SK-N-SH (cell line): Measurements from ENCODE around the gene ADCK1. TPM values are rescaled to one million over a fixed set of nuclear protein-coding genes. Genes with fewer than 3 reads are reported as not detected.
"Not testable (repeated sequence)": the region's sequence is repeated elsewhere in the genome, so short reads cannot be mapped to it uniquely, and the experiment has no call there.

Experiments
- CTCF ChIA-PET: fragments of 300-600, 350-600 bp; formaldehyde crosslinking; extraction: SDS; loops from one replicate; lab custom pipeline; 2021; lab: Yijun Ruan, JAX
- POLR2A ChIA-PET: fragments of 350-600 bp; sonication (Branson Sonifier 250); formaldehyde crosslinking; extraction: SDS; loops from one replicate; lab custom pipeline; 2020; ENCODE audit warnings: antibody characterized with exemption, inconsistent platforms; lab: Yijun Ruan, JAX
- DNase-seq: peaks from one replicate; pipeline ENCODE4 v3.0.0; 2012
- H2AFZ ChIP-seq: fragments of 200-600 bp; sonication (generic); 2 replicates; pipeline ENCODE4 v1.8.1; 2016; ENCODE audit warnings: antibody characterized with exemption, mild to moderate bottlenecking, low read depth
- H3F3A ChIP-seq: fragments of 200-600 bp; sonication (generic); replicated peaks from 2 replicates; pipeline ENCODE3; 2016; ENCODE audit warnings: antibody characterized with exemption, mild to moderate bottlenecking; ENCODE audit not compliant: insufficient read depth
- H3K27ac ChIP-seq, 2 experiments: fragments of 200-500 bp in 1 of 2; fragments of 200-600 bp in 1 of 2; sonication (Bioruptor generic) in 1 of 2; sonication (generic), shearing (Covaris generic) in 1 of 2; 2 replicates each; pipeline versions ENCODE4 v1.5.1 to v1.6.1; 2014 to 2016; ENCODE audit warnings: low read depth in 2 of 2, inconsistent platforms in 1 of 2, low read length in 1 of 2, mild to moderate bottlenecking in 1 of 2, mixed read lengths in 1 of 2
- H3K27me3 ChIP-seq: fragments of 200-600 bp; sonication (generic), shearing (Covaris generic); 2 replicates; pipeline ENCODE4 v1.6.1; 2016; ENCODE audit warnings: mixed run types; ENCODE audit not compliant: insufficient read depth
- H3K36me3 ChIP-seq, 2 experiments: fragments of 200-500 bp in 1 of 2; fragments of 200-600 bp in 1 of 2; sonication (Bioruptor generic) in 1 of 2; sonication (generic) in 1 of 2; replicated peaks in 1 of 2; 2 replicates each; pipeline versions ENCODE3 to v1.5.1; 2014 to 2016; ENCODE audit warnings: low read length in 1 of 2, mild to moderate bottlenecking in 1 of 2; ENCODE audit not compliant: insufficient read depth in 2 of 2, control insufficient read depth in 1 of 2
- H3K4me1 ChIP-seq, 2 experiments: fragments of 200-500 bp in 1 of 2; fragments of 200-600 bp in 1 of 2; sonication (Bioruptor generic) in 1 of 2; sonication (generic), shearing (Covaris generic) in 1 of 2; 2 replicates each; pipeline versions ENCODE4 v1.5.1 to v1.6.1; 2014 to 2016; ENCODE audit warnings: low read depth in 1 of 2, low read length in 1 of 2, mixed run types in 1 of 2; ENCODE audit not compliant: insufficient read depth in 2 of 2, control insufficient read depth in 1 of 2
- H3K4me2 ChIP-seq: fragments of 200-600 bp; sonication (generic), shearing (Covaris generic); 2 replicates; pipeline ENCODE4 v1.6.1; 2017; ENCODE audit warnings: mixed run types
- H3K4me3 ChIP-seq, 2 experiments: fragments of 200-500 bp in 1 of 2; fragments of 200-600 bp in 1 of 2; sonication (Bioruptor generic) in 1 of 2; sonication (generic), shearing (Covaris generic) in 1 of 2; 2 replicates each; pipeline versions ENCODE4 v1.5.1 to v1.8.1; 2014 to 2016; ENCODE audit warnings: low read depth in 2 of 2, inconsistent platforms in 1 of 2, low read length in 1 of 2, mild to moderate bottlenecking in 1 of 2, mixed read lengths in 1 of 2, moderate library complexity in 1 of 2
- H3K79me2 ChIP-seq: fragments of 200-600 bp; sonication (generic); 2 replicates; pipeline ENCODE4 v1.8.1; 2017; ENCODE audit warnings: mild to moderate bottlenecking; ENCODE audit not compliant: insufficient read depth
- H3K9ac ChIP-seq: fragments of 200-600 bp; sonication (generic); 2 replicates; pipeline ENCODE4 v1.6.1; 2017; ENCODE audit warnings: mixed run types
- H3K9me2 ChIP-seq: fragments of 200-600 bp; sonication (generic); 2 replicates; pipeline ENCODE4 v1.6.1; 2017; ENCODE audit warnings: mixed run types
- H3K9me3 ChIP-seq: fragments of 200-600 bp; sonication (generic); 2 replicates; pipeline ENCODE4 v1.6.1; 2017; ENCODE audit warnings: mixed run types, mild to moderate bottlenecking, moderate library complexity
- H4K20me1 ChIP-seq: fragments of 200-600 bp; sonication (generic); 2 replicates; pipeline ENCODE4 v1.6.1; 2017; ENCODE audit warnings: mild to moderate bottlenecking, mixed run types; ENCODE audit not compliant: insufficient read depth
- CTCF ChIP-seq: fragments of 200-600 bp; sonication (generic); IDR thresholded peaks from 2 replicates; pipeline ENCODE4 v1.6.1; 2017; ENCODE audit warnings: antibody characterized with exemption, mild to moderate bottlenecking, moderate library complexity
- ELF1 ChIP-seq: IDR thresholded peaks from 2 replicates; pipeline ENCODE4 v1.4.0; 2012
- EZH2phosphoT487 ChIP-seq: fragments of 200-600 bp; sonication (generic); IDR thresholded peaks from 2 replicates; pipeline ENCODE4 v1.6.1; 2017; ENCODE audit warnings: low read depth, mixed run types, mild to moderate bottlenecking, antibody characterized with exemption, moderate library complexity, borderline replicate concordance
- GABPA ChIP-seq: IDR thresholded peaks from 2 replicates; pipeline ENCODE4 v1.4.0; 2012; ENCODE audit warnings: low read depth, mild to moderate bottlenecking
- GATA2 ChIP-seq: sonication (generic); formaldehyde crosslinking; IDR thresholded peaks from 2 replicates; pipeline ENCODE4 v1.5.0; 2020; ENCODE audit warnings: mild to moderate bottlenecking, missing genetic modification reagents
- IRF3 ChIP-seq: fragments of 150-350 bp; IDR thresholded peaks from 2 replicates; pipeline ENCODE4 v1.6.1; 2016; ENCODE audit warnings: mild to moderate bottlenecking, low read depth, low read length
- JUND ChIP-seq: IDR thresholded peaks from 2 replicates; pipeline ENCODE4 v1.4.0; 2012
- MEF2A ChIP-seq: IDR thresholded peaks from 2 replicates; pipeline ENCODE4 v1.4.0; 2012; ENCODE audit warnings: low read depth, borderline replicate concordance
- POLR2AphosphoS5 ChIP-seq: IDR thresholded peaks from 2 replicates; pipeline ENCODE4 v1.6.1; 2012; ENCODE audit warnings: low read depth, low read length
- RAD21 ChIP-seq: IDR thresholded peaks from 2 replicates; pipeline ENCODE4 v1.6.1; 2012; ENCODE audit warnings: mild to moderate bottlenecking, low read length
- RCOR1 ChIP-seq: fragments of 150-350 bp; IDR thresholded peaks from 2 replicates; pipeline ENCODE4 v1.6.1; 2017; ENCODE audit warnings: antibody characterized with exemption, low read length
- RFX5 ChIP-seq: IDR thresholded peaks from 2 replicates; pipeline ENCODE4 v1.6.1; 2012; ENCODE audit warnings: mild to moderate bottlenecking, improper control_type of control experiment, low read length
- SIN3A ChIP-seq: IDR thresholded peaks from 2 replicates; pipeline ENCODE4 v1.6.1; 2012; ENCODE audit warnings: low read depth, mild to moderate bottlenecking, low read length, moderate library complexity, borderline replicate concordance
- TAF1 ChIP-seq: IDR thresholded peaks from 2 replicates; pipeline ENCODE4 v1.6.1; 2012; ENCODE audit warnings: low read depth, mild to moderate bottlenecking, low read length, moderate library complexity, borderline replicate concordance
- TCF12 ChIP-seq: IDR thresholded peaks from 2 replicates; pipeline ENCODE4 v1.4.0; 2012
- TEAD4 ChIP-seq: IDR thresholded peaks from 2 replicates; pipeline ENCODE4 v1.4.0; 2012; ENCODE audit warnings: mild to moderate bottlenecking, borderline replicate concordance; ENCODE audit not compliant: insufficient read depth
- WGBS: methylation state at CpG from one replicate; pipeline ENCODE4 v1.1.6; 2017; ENCODE audit warnings: low lambda C conversion rate; 5-methylcytosine and 5-hydroxymethylcytosine counted together
- polyA plus RNA-seq, 3 experiments: library from polyadenylated mRNA; depleted of rRNA; stranded (reverse); fragments of >200 nt; gene quantifications; 2 replicates each; pipeline ENCODE4 v1.2.3, GENCODE V29; 2012
- TF ChIP-seq, protein P1 (sequence below): IDR thresholded peaks from 2 replicates; pipeline ENCODE4 v1.4.0; 2012; ENCODE audit warnings: low read depth, borderline replicate concordance
- TF ChIP-seq, protein P2 (sequence below): IDR thresholded peaks from 2 replicates; pipeline ENCODE4 v1.4.0; 2012; ENCODE audit warnings: low read depth

Gene ADCK1
- polyA plus RNA-seq, 1 of the 3 experiments (the other 2 are of a cell fraction) = 11.4 TPM

DNA sequence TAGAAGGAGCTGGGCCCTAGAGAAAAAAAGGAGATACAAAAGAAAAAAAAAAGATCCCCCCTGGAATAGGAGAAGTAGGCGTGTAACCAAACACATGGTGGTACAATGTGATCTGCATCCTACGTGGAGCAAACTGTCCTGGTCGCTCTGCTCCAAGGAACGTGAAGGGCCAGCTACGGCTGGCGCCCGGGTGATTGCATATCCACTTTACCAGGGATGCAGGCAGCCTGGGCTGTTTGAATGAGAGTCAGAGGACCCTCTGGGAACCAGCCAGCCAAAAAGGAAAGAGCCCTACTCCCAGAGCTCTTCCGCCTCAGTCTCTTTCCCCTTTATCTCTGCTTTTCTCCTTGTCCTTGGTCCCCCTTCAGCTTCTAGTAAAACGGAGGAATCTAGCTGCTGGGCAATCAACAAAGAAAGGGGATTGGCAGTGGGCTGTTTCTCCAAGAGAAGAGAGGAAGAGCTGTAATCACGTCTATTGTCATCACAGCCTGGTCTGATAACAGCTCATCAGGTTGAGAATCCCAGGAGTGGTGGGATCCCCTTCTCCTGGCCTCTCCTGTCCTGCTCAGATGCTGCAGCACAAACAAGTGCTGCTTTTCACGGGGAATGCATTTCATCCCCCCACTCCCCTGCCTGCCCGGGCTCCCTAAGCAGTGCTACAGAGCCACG is 156.0 kb downstream of the ADCK1 start:
- no peaks in the 10 kb centered on the region for H3K9me2 ChIP-seq
- H3F3A ChIP-seq = no peaks in the 10 kb centered on the region
- H3K36me3 ChIP-seq = no peaks in the 10 kb centered on the region
- H3K27ac ChIP-seq = no peak overlapping the region
- ChIA-PET CTCF (interaction anchor here (0.5 kb wide), 1 partner anchor 424 kb away, joined by 3 read pairs; no protein-coding TSS in a partner anchor), POLR2A (no interaction called here)
- H3K4me1 ChIP-seq = peaks cover 0 to 6% of the 10 kb centered on the region in 2 experiments; a peak in 1 of 4 replicates
- H3K4me3 ChIP-seq = no peak overlapping the region
- no peaks in the 10 kb centered on the region for H3K27me3 ChIP-seq
- H3K9ac ChIP-seq = no peak overlapping the region
- no peaks in the 10 kb centered on the region for H4K20me1 ChIP-seq
- H3K4me2 ChIP-seq = no peak overlapping the region
- H3K79me2 ChIP-seq = no peaks in the 10 kb centered on the region
- TF ChIP-seq ELF1 = no peak
- TF ChIP-seq RCOR1 = no peak
- no peak for TF ChIP-seq GABPA
- no peak for TF ChIP-seq TEAD4
- TF ChIP-seq, protein P1, sequence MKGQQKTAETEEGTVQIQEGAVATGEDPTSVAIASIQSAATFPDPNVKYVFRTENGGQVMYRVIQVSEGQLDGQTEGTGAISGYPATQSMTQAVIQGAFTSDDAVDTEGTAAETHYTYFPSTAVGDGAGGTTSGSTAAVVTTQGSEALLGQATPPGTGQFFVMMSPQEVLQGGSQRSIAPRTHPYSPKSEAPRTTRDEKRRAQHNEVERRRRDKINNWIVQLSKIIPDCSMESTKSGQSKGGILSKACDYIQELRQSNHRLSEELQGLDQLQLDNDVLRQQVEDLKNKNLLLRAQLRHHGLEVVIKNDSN = no peak
- TF ChIP-seq RAD21 = no peak
- TF ChIP-seq CTCF = no peak
- no peak for TF ChIP-seq TAF1
- TF ChIP-seq EZH2phosphoT487 = no peak
- no peak for TF ChIP-seq SIN3A
- TF ChIP-seq MEF2A = no peak
- TF ChIP-seq JUND = no peak
- TF ChIP-seq TCF12 = no peak
- TF ChIP-seq RFX5 = no peak
- TF ChIP-seq, protein P2, sequence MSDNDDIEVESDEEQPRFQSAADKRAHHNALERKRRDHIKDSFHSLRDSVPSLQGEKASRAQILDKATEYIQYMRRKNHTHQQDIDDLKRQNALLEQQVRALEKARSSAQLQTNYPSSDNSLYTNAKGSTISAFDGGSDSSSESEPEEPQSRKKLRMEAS = no peak
- TF ChIP-seq IRF3 = no peak
- no peak for TF ChIP-seq GATA2 (CRISPR knock-in tag)
- TF ChIP-seq POLR2AphosphoS5 = no peak
- no peak overlapping the region for H2AFZ ChIP-seq
- no peaks in the 10 kb centered on the region for H3K9me3 ChIP-seq
- no peak for DNase-seq
- WGBS = 32% methylated on average over 8 of the region's 13 CpGs

GRCh38 chr14:77959686-77960085 is 159.8 kb downstream of the ADCK1 start:
- H3K27ac ChIP-seq, H3K9me3 ChIP-seq, DNase-seq, H3K36me3 ChIP-seq, H2AFZ ChIP-seq, H3K27me3 ChIP-seq, H3K4me1 ChIP-seq, H3K79me2 ChIP-seq, CTCF ChIA-PET, H3K9me2 ChIP-seq, H3K9ac ChIP-seq, H3K4me3 ChIP-seq, H3F3A ChIP-seq, H4K20me1 ChIP-seq, POLR2A ChIA-PET, H3K4me2 ChIP-seq: not testable (repeated sequence)
- WGBS = 9% methylated on average over 3 of the region's 3 CpGs
